ENCODE measurements around the gene POLG2. TPM values are rescaled to one million over a fixed set of nuclear protein-coding genes. Genes with fewer than 3 reads are reported as not detected.
"Not testable (repeated sequence)": the region's sequence is repeated elsewhere in the genome, so short reads cannot be mapped to it uniquely, and the experiment has no call there.

Gene POLG2
- total RNA-seq, 1 experiment from 2014 or later: 27.5 TPM

GRCh38 chr17:64471440-64471839 lies 25.4 kb downstream of the POLG2 start:
- peaks cover 8% of the 10 kb centered on the region for H3K36me3 Mint-ChIP-seq (ENCODE audit: insufficient read depth, unreplicated experiment)
- CTCF ChIA-PET: no interaction called here
- no peaks in the 10 kb centered on the region for H3K4me1 Mint-ChIP-seq (ENCODE audit: insufficient read depth, unreplicated experiment)
- TF ChIP-seq, protein P1, sequence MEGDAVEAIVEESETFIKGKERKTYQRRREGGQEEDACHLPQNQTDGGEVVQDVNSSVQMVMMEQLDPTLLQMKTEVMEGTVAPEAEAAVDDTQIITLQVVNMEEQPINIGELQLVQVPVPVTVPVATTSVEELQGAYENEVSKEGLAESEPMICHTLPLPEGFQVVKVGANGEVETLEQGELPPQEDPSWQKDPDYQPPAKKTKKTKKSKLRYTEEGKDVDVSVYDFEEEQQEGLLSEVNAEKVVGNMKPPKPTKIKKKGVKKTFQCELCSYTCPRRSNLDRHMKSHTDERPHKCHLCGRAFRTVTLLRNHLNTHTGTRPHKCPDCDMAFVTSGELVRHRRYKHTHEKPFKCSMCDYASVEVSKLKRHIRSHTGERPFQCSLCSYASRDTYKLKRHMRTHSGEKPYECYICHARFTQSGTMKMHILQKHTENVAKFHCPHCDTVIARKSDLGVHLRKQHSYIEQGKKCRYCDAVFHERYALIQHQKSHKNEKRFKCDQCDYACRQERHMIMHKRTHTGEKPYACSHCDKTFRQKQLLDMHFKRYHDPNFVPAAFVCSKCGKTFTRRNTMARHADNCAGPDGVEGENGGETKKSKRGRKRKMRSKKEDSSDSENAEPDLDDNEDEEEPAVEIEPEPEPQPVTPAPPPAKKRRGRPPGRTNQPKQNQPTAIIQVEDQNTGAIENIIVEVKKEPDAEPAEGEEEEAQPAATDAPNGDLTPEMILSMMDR (IDR thresholded peaks at IDR 0.05; ENCODE audit: unreplicated experiment): no peak
- BruUV-seq (replicated peaks): no TSS peak
- no peak for DNase-seq (ENCODE audit: unreplicated experiment)
- POLR2A ChIA-PET: no interaction called here
- no peaks in the 10 kb centered on the region for H3K27me3 Mint-ChIP-seq (ENCODE audit: insufficient read depth, unreplicated experiment)
- no peaks in the 10 kb centered on the region for H3K9me3 Mint-ChIP-seq (ENCODE audit: unreplicated experiment)
- no peak overlapping the region for H3K27ac Mint-ChIP-seq (ENCODE audit: low read depth, unreplicated experiment)
- intact Hi-C loops (cut with micrococcal nuclease): no loop called here
- H3K4me3 Mint-ChIP-seq (ENCODE audit: unreplicated experiment): no peak overlapping the region

- Mint-ChIP-seq H3K27ac (ENCODE audit: low read depth, unreplicated experiment) (no peak overlapping the region), H3K4me3 (ENCODE audit: unreplicated experiment) (no peak overlapping the region), H3K9me3 (ENCODE audit: unreplicated experiment) (no peaks in the 10 kb centered on the region), H3K36me3 (ENCODE audit: insufficient read depth, unreplicated experiment) (peaks cover 8% of the 10 kb centered on the region), H3K4me1 (ENCODE audit: insufficient read depth, unreplicated experiment) (no peaks in the 10 kb centered on the region), H3K27me3 (ENCODE audit: insufficient read depth, unreplicated experiment) (no peaks in the 10 kb centered on the region)
- ChIA-PET CTCF (interaction anchor here (0.6 kb wide), 1 partner anchor 420 kb away, joined by 4 read pairs; no protein-coding TSS in a partner anchor), POLR2A (no interaction called here)
- no peak for DNase-seq (ENCODE audit: unreplicated experiment)
- no TSS peak for BruUV-seq (replicated peaks)
- TF ChIP-seq, protein P1 (IDR thresholded peaks at IDR 0.05; ENCODE audit: unreplicated experiment): no peak
- intact Hi-C loops (cut with micrococcal nuclease): no loop called here
Measured at GRCh38 chr17:64470625-64471024, 26.2 kb downstream of the POLG2 start.

GRCh38 chr17:64466834-64467233 lies 30.0 kb downstream of the POLG2 start:
- DNase-seq (ENCODE audit: unreplicated experiment); H3K4me1 Mint-ChIP-seq (ENCODE audit: insufficient read depth, unreplicated experiment); H3K4me3 Mint-ChIP-seq (ENCODE audit: unreplicated experiment); H3K9me3 Mint-ChIP-seq (ENCODE audit: unreplicated experiment); CTCF ChIA-PET; H3K36me3 Mint-ChIP-seq (ENCODE audit: insufficient read depth, unreplicated experiment); H3K27me3 Mint-ChIP-seq (ENCODE audit: insufficient read depth, unreplicated experiment); intact Hi-C loops (cut with micrococcal nuclease); BruUV-seq (replicated peaks); H3K27ac Mint-ChIP-seq (ENCODE audit: low read depth, unreplicated experiment): not testable (repeated sequence)
- POLR2A ChIA-PET: interaction anchor here (1.1 kb wide), 1 partner anchor 18 kb away, joined by 3 read pairs; no protein-coding TSS in a partner anchor

DNA sequence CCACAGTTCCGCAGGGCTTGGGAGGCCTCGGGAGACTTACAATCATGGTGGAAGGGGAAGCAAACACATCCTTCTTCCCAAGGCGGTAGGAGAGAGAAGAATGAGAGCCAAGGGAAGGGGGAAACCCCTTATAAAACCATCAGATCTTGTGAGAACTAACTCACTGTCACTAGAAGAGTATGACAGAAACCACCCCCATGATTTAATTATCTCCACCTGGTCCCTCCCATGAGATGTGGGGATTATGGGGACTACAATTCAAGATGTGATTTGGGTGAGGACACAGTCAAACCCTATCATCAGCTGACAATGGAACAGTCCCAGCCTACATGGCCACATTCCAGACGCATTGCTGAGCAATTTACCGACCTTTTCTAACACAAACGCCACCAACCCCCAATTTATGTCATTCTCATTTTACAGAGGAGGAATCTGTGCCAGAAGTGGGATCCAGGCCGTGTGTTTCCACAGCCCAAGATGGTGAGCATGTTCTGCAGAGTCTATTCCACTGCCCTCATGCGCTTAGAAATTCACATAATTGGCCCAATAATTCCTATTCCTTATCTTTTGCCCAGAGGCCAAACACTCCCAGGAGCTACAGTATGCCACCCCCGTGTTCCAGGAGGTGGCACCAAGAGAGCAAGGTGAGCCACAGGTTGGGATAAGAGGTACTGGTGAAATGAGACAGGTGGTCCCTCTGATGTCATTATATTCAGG lies 30.7 kb downstream of the POLG2 start:
- TF ChIP-seq, protein P1 (IDR thresholded peaks at IDR 0.05; ENCODE audit: unreplicated experiment): no peak
- H3K9me3 Mint-ChIP-seq (ENCODE audit: unreplicated experiment): no peaks in the 10 kb centered on the region
- H3K4me1 Mint-ChIP-seq (ENCODE audit: insufficient read depth, unreplicated experiment): no peaks in the 10 kb centered on the region
- no TSS peak for BruUV-seq (replicated peaks)
- intact Hi-C loops (cut with micrococcal nuclease): no loop called here
- H3K4me3 Mint-ChIP-seq (ENCODE audit: unreplicated experiment): no peak overlapping the region
- no peaks in the 10 kb centered on the region for H3K27me3 Mint-ChIP-seq (ENCODE audit: insufficient read depth, unreplicated experiment)
- no peak overlapping the region for H3K27ac Mint-ChIP-seq (ENCODE audit: low read depth, unreplicated experiment)
- ChIA-PET CTCF (no interaction called here), POLR2A (interaction anchor here (0.5 kb wide), 1 partner anchor 10 kb away, joined by 3 read pairs; no protein-coding TSS in a partner anchor)
- DNase-seq (ENCODE audit: unreplicated experiment): no peak
- H3K36me3 Mint-ChIP-seq (ENCODE audit: insufficient read depth, unreplicated experiment): no peaks in the 10 kb centered on the region

All from MCF 10A (cell line).